Osteoblast (primary cell): ENCODE measurements around the gene MINDY1. TPM values are rescaled to one million over a fixed set of nuclear protein-coding genes. Genes with fewer than 3 reads are reported as not detected.

Experiments
- DNase-seq: peaks from one replicate; pipeline ENCODE4 v3.0.0; 2011; ENCODE audit warnings: low spot score, mixed read lengths; ENCODE audit not compliant: insufficient read length; ENCODE audit errors: missing footprints
- H2AFZ ChIP-seq: 2 replicates; pipeline ENCODE4 v1.6.0; 2011; ENCODE audit warnings: mild to moderate bottlenecking, low read length
- H3K27ac ChIP-seq: 2 replicates; pipeline ENCODE4 v1.5.1; 2011; ENCODE audit warnings: mild to moderate bottlenecking, low read depth, low read length, moderate library complexity
- H3K27me3 ChIP-seq: 2 replicates; pipeline ENCODE4 v1.6.0; 2012; ENCODE audit warnings: mild to moderate bottlenecking, control low read depth, inconsistent platforms, low read length, moderate library complexity; ENCODE audit not compliant: insufficient read depth
- H3K36me3 ChIP-seq: 2 replicates; pipeline ENCODE4 v1.5.1; 2011; ENCODE audit warnings: mild to moderate bottlenecking, low read length, control low read depth, moderate library complexity; ENCODE audit not compliant: insufficient read depth
- H3K4me1 ChIP-seq: 2 replicates; pipeline ENCODE4 v1.5.1; 2011; ENCODE audit warnings: mild to moderate bottlenecking, low read length, control low read depth, moderate library complexity; ENCODE audit not compliant: insufficient read depth
- H3K4me2 ChIP-seq: 2 replicates; pipeline ENCODE4 v1.6.0; 2011; ENCODE audit warnings: mild to moderate bottlenecking, low read length; ENCODE audit not compliant: insufficient read depth
- H3K4me3 ChIP-seq: fragments of 200-600 bp; sonication (generic); 3 replicates; pipeline ENCODE4 v1.5.1; 2012; ENCODE audit warnings: mild to moderate bottlenecking, low read length, inconsistent platforms; ENCODE audit not compliant: insufficient read depth
- H3K79me2 ChIP-seq: 2 replicates; pipeline ENCODE4 v1.6.0; 2012; ENCODE audit warnings: mild to moderate bottlenecking, low read length, control low read depth, inconsistent platforms; ENCODE audit not compliant: insufficient read depth
- H3K9me3 ChIP-seq: 2 replicates; pipeline ENCODE4 v1.5.1; 2011; ENCODE audit warnings: low read depth, low read length, control low read depth
- H4K20me1 ChIP-seq: 2 replicates; pipeline ENCODE4 v1.6.0; 2012; ENCODE audit warnings: mild to moderate bottlenecking, low read length, control low read depth; ENCODE audit not compliant: insufficient read depth
- CTCF ChIP-seq: IDR thresholded peaks from 2 replicates; pipeline ENCODE4 v1.5.1; 2011; ENCODE audit warnings: mild to moderate bottlenecking, low read depth, low read length, moderate library complexity; ENCODE audit errors: extremely low read depth
- total RNA-seq: library from RNA; depleted of rRNA; stranded (reverse); fragments of >200 nt; gene quantifications from 2 replicates; pipeline ENCODE4 v1.2.3, GENCODE V29; 2012

MINDY1 gene
- total RNA-seq, 1 donor: 18.1 TPM

- H3K36me3 ChIP-seq: peaks cover 57% of the 10 kb centered on the region
- no peaks in the 10 kb centered on the region for H3K27me3 ChIP-seq
- H3K4me2 ChIP-seq: no peak overlapping the region
- H3K27ac ChIP-seq: no peak overlapping the region
- DNase-seq: no peak
- no peak overlapping the region for H3K4me3 ChIP-seq
- no peak overlapping the region for H2AFZ ChIP-seq
- no peaks in the 10 kb centered on the region for H3K9me3 ChIP-seq
- TF ChIP-seq CTCF: no peak
- peaks cover 68% of the 10 kb centered on the region for H3K79me2 ChIP-seq
- peaks cover 27% of the 10 kb centered on the region for H3K4me1 ChIP-seq
- H4K20me1 ChIP-seq: peaks cover 55% of the 10 kb centered on the region
Measured at GRCh38 chr1:150967936-150968335, 38.8 kb downstream of the MINDY1 start.

GRCh38 chr1:150966011-150966410 lies 40.7 kb downstream of the MINDY1 start:
- TF ChIP-seq CTCF: no peak
- no peak overlapping the region for H3K4me2 ChIP-seq
- H3K27me3 ChIP-seq: no peaks in the 10 kb centered on the region
- H2AFZ ChIP-seq: no peak overlapping the region
- H3K9me3 ChIP-seq: no peaks in the 10 kb centered on the region
- H3K36me3 ChIP-seq: peaks cover 74% of the 10 kb centered on the region
- H3K4me1 ChIP-seq: peaks cover 8% of the 10 kb centered on the region
- no peak for DNase-seq
- peaks cover 48% of the 10 kb centered on the region for H3K79me2 ChIP-seq
- H3K27ac ChIP-seq: no peak overlapping the region
- H4K20me1 ChIP-seq: peaks cover 37% of the 10 kb centered on the region
- no peak overlapping the region for H3K4me3 ChIP-seq

GRCh38 chr1:150965605-150966004 lies 41.1 kb downstream of the MINDY1 start:
- peaks cover 44% of the 10 kb centered on the region for H3K79me2 ChIP-seq
- no peak overlapping the region for H3K4me2 ChIP-seq
- no peaks in the 10 kb centered on the region for H3K9me3 ChIP-seq
- no peak for TF ChIP-seq CTCF
- H3K4me3 ChIP-seq: no peak overlapping the region
- H3K36me3 ChIP-seq: peaks cover 78% of the 10 kb centered on the region
- no peak overlapping the region for H3K27ac ChIP-seq
- H2AFZ ChIP-seq: no peak overlapping the region
- peaks cover 4% of the 10 kb centered on the region for H3K4me1 ChIP-seq
- DNase-seq: no peak
- H4K20me1 ChIP-seq: peaks cover 33% of the 10 kb centered on the region
- no peaks in the 10 kb centered on the region for H3K27me3 ChIP-seq

GRCh38 chr1:150964164-150964489 lies 42.6 kb downstream of the MINDY1 start:
- Histone ChIP-seq H3K4me1 (no peaks in the 10 kb centered on the region), H3K36me3 (peaks cover 88% of the 10 kb centered on the region), H2AFZ (no peak overlapping the region), H4K20me1 (peaks cover 22% of the 10 kb centered on the region), H3K9me3 (no peaks in the 10 kb centered on the region), H3K79me2 (peaks cover 30% of the 10 kb centered on the region), H3K4me2 (no peak overlapping the region), H3K4me3 (no peak overlapping the region), H3K27ac (no peak overlapping the region), H3K27me3 (no peaks in the 10 kb centered on the region)
- DNase-seq: no peak
- TF ChIP-seq CTCF: no peak
